Measurements from ENCODE around the gene ABHD8.
"Not testable (repeated sequence)": the region's sequence is repeated elsewhere in the genome, so short reads cannot be mapped to it uniquely, and the experiment has no call there.

The ABHD8 gene

GRCh38 chr19:17300992-17301619 is 2.1 kb downstream of the ABHD8 start:
- DNase-seq (ENCODE audit: low read depth in 2 of 2, low spot score in 1 of 2) = no peak

GRCh38 chr19:17296976-17297375 is 6.2 kb downstream of the ABHD8 start:
- no peak for DNase-seq (ENCODE audit: low read depth in 2 of 2, low spot score in 1 of 2)

GRCh38 chr19:17296273-17296672 is 7.0 kb downstream of the ABHD8 start:
- no peak for DNase-seq (ENCODE audit: low read depth in 2 of 2, low spot score in 1 of 2)

GRCh38 chr19:17295551-17295950 is 7.7 kb downstream of the ABHD8 start:
- DNase-seq (ENCODE audit: low read depth in 2 of 2, low spot score in 1 of 2) = not testable (repeated sequence)

- DNase-seq (ENCODE audit: low read depth in 2 of 2, low spot score in 1 of 2) = no peak
Observed at GRCh38 chr19:17294051-17294891, 9.0 kb downstream of the ABHD8 start.

- no peak for DNase-seq (ENCODE audit: low read depth in 2 of 2, low spot score in 1 of 2)
Observed at GRCh38 chr19:17293605-17294004, 9.6 kb downstream of the ABHD8 start.

GRCh38 chr19:17292301-17293074 is 10.7 kb downstream of the ABHD8 start:
- peak; percentile 53 for DNase-seq (ENCODE audit: low read depth in 2 of 2, low spot score in 1 of 2)

- no peak for DNase-seq (ENCODE audit: low read depth in 2 of 2, low spot score in 1 of 2)
Observed at GRCh38 chr19:17289489-17289888, 13.7 kb downstream of the ABHD8 start.

- no peak for DNase-seq (ENCODE audit: low read depth in 2 of 2, low spot score in 1 of 2)
Observed at GRCh38 chr19:17286752-17287151, 16.5 kb downstream of the ABHD8 start.

GRCh38 chr19:17286263-17286662 is 17.0 kb downstream of the ABHD8 start:
- no peak for DNase-seq (ENCODE audit: low read depth in 2 of 2, low spot score in 1 of 2)

GRCh38 chr19:17285415-17286135 is 17.6 kb downstream of the ABHD8 start:
- no peak for DNase-seq (ENCODE audit: low read depth in 2 of 2, low spot score in 1 of 2)

GRCh38 chr19:17283504-17283996 is 19.7 kb downstream of the ABHD8 start:
- no peak for DNase-seq (ENCODE audit: low read depth in 2 of 2, low spot score in 1 of 2)

GRCh38 chr19:17282488-17283125 is 20.6 kb downstream of the ABHD8 start:
- DNase-seq (ENCODE audit: low read depth in 2 of 2, low spot score in 1 of 2) = peak; percentile 47 to 64

GRCh38 chr19:17281391-17282304 is 21.6 kb downstream of the ABHD8 start, which contains the start of gene ANKLE1:
ANKLE1 (plus strand) TSS chr19:17281901; CDS start chr19:17281921, 20 bp downstream.
- DNase-seq (ENCODE audit: low read depth in 2 of 2, low spot score in 1 of 2) = no peak

- no peak for DNase-seq (ENCODE audit: low read depth in 2 of 2, low spot score in 1 of 2)
Observed at GRCh38 chr19:17279436-17279835, 23.8 kb downstream of the ABHD8 start.

- no peak for DNase-seq (ENCODE audit: low read depth in 2 of 2, low spot score in 1 of 2)
Observed at GRCh38 chr19:17275441-17276175, 27.6 kb downstream of the ABHD8 start.

- DNase-seq (ENCODE audit: low read depth in 2 of 2, low spot score in 1 of 2) = not testable (repeated sequence)
Observed at GRCh38 chr19:17274892-17275291, 28.3 kb downstream of the ABHD8 start.

- DNase-seq (ENCODE audit: low read depth in 2 of 2, low spot score in 1 of 2) = no peak
Observed at GRCh38 chr19:17268754-17269153, 34.5 kb downstream of the ABHD8 start.

All from stimulated activated CD8-positive, alpha-beta memory T cell treated with anti-CD3 and anti-CD28 coated beads, Interleukin-4, amount 100 ng/mL, for 1 hour (primary cell).